ENCODE results near the gene ITGB4.
A peak's percentile ranks its signal among the peaks of the same experiment; 100 is the strongest.
"Not testable (repeated sequence)": the region's sequence is repeated elsewhere in the genome, so short reads cannot be mapped to it uniquely, and the experiment has no call there.

Gene ITGB4

DNA sequence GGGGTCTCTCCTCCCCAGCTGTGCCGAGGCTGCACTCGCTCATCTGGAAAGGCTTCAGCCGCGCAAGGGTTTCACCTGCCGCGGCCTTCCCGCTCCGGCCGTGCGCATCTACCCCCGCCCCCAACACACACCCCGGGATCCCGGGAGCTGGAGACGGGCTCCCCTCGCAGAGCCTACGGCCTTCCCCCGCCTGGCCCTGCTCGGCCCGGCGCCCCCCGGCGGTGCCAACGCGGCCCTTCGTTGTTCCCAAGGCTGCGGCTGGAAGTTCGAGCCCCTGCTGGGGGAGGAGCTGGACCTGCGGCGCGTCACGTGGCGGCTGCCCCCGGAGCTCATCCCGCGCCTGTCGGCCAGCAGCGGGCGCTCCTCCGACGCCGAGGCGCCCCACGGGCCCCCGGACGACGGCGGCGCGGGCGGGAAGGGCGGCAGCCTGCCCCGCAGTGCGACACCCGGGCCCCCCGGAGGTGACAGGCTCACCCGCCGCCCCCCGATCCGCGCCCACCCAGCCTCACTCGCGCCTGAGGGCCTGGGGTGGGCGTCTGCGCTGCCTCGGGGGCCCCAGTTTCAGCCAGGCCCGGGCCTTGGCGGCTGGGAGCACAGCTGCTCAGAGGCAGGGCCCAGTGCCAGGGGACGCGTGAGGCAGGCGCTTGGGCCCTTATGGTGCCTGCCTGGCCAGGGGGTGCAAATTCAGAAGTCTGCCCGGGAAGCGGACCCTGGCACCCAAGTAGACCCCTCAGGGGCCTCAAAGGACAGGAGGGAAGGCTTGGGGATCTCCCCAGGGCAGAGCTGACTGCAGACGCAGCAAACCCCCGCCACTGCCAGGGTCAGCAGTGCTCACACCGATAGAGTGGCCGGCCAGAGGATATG, 32.5 kb downstream of the ITGB4 start:
- peak; percentile 66 to 90 (median 79) for DNase-seq

DNA sequence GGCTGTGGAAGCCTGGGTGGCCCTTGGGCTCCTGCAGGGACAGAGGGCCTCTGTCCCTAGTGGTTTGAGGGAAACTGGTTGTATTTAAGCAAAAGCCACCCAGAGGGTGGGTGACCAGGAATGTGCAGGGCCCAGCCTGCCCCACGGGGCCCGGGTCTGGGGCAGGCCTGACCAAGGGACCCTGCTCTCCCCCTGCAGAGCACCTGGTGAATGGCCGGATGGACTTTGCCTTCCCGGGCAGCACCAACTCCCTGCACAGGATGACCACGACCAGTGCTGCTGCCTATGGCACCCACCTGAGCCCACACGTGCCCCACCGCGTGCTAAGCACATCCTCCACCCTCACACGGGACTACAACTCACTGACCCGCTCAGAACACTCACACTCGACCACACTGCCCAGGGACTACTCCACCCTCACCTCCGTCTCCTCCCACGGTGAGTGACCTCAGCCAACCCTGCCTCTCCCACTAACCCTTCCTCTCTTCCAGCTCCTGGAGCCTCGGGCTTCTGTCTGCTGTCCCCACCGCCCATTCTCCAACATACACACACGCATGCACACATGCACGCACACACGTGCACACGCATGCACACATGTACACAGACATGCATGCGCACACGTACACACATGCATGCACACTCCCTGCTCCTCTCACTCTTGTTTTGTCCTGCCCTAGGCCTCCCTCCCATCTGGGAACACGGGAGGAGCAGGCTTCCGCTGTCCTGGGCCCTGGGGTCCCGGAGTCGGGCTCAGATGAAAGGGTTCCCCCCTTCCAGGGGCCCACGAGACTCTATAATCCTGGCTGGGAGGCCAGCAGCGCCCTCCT, 33.3 kb downstream of the ITGB4 start:
- DNase-seq = peak in 3 of 4 experiments; percentile 58 to 72 (median 67)

DNA sequence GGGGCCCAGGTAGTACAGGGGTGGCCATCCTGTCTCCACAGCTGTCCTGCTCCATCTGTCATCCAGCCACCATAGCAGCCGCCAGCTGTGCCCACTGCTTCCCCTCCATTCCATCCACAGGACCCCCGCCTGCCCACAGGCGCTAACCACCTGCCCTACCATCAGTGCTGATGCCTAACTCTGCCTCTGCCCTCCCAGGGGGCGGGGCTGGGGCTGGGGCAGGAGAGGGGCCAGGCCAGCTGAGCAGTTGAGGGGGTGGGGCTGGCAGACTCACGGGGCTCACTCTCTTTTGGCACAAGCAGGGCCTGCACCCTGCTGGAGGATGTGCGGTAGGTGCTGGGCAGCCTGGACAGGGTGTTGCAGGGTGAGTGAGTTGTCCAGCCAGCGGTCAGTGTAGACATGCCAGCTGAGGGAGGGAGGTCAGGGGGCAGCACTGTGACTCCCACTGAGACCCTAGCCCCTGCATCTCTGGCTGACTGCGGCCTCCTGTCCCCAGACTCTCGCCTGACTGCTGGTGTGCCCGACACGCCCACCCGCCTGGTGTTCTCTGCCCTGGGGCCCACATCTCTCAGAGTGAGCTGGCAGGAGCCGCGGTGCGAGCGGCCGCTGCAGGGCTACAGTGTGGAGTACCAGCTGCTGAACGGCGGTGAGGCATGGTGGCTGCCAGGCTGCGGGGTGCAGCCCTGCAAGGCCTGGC, 34.1 kb downstream of the ITGB4 start:
- DNase-seq = peak in 1 of 4 experiments; percentile 45

DNA sequence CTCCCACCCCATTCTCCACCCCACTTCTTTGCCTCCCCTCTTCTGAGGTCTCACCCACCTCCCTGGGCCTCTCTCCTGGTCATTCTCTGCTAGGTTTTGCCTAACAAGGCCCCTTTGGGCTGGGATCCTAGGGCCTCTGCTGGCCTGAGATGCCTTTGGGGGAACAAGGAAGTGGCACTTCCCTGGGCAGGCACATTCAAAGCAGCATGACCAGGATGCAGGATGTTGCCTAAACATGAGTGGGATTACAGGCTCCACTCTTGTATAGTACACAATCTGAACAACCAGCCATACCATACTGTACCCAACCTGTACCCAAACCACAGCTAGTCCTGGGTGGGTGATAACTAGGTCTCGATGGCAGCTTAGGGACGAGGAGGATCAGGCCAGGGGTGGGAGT, 34.7 kb downstream of the ITGB4 start:
- DNase-seq = peak; percentile 68 to 85 (median 82)

DNA sequence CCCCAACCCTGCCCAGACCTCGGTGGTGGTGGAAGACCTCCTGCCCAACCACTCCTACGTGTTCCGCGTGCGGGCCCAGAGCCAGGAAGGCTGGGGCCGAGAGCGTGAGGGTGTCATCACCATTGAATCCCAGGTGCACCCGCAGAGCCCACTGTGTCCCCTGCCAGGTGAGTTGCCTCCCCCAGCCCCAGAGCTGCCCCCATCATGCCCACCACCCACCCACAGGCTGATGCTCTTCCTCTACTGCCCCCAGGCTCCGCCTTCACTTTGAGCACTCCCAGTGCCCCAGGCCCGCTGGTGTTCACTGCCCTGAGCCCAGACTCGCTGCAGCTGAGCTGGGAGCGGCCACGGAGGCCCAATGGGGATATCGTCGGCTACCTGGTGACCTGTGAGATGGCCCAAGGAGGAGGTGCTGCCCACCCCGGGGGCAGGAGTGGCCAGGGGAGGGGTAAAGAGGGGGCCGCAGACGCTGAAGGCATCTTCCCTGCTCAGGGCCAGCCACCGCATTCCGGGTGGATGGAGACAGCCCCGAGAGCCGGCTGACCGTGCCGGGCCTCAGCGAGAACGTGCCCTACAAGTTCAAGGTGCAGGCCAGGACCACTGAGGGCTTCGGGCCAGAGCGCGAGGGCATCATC, 35.3 kb downstream of the ITGB4 start:
- no peak for DNase-seq

DNA sequence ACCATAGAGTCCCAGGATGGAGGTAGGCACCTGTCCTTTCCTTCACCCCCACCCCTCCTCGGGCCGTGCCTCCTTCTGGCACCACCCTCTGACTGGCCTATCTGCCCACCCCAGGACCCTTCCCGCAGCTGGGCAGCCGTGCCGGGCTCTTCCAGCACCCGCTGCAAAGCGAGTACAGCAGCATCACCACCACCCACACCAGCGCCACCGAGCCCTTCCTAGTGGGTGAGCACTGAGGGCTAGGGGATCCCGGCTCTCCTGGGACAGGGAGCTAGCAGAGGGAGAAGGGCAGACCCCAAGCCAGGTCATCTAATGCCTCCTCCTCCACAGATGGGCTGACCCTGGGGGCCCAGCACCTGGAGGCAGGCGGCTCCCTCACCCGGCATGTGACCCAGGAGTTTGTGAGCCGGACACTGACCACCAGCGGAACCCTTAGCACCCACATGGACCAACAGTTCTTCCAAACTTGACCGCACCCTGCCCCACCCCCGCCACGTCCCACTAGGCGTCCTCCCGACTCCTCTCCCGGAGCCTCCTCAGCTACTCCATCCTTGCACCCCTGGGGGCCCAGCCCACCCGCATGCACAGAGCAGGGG, 35.9 kb downstream of the ITGB4 start:
- DNase-seq = no peak

DNA sequence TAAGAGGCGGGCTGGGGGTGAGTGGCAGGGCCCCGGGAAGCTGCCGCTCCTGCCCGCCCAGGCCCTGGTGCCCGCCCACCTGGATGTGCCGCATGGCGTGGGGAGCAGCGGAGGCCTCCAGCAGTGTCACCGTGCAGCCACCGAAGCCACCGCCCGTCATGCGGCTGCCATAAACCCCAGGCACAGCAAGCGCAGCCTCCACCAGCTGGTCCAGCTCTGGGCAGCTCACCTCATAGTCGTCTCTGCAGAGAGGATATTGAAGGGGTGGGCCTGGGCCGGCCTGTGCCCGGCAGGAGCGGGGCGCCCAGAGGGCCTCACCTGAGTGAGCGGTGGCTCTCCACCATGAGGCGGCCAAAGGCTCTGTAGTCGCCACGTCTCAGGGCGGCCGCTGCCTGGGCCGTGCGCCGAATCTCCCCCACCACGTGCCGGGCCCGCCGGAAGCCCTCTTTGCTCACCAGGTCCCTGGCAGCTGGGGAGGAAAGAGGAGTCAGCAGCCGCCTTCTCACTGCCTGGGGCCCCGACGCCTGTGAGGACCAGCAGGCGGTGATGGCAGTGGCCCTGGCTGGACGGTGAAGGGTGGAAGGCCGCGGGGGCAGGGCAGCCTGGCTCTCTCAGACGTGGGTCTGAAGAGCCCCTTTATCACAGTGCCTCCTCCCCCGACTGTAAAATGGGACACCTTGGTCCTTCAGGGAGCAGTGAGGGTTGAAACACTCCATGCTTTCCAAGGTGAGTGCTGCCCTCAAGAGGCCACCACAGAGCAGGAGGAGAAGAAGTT, 37.1 kb downstream of the ITGB4 start:
- no peak for DNase-seq

DNA sequence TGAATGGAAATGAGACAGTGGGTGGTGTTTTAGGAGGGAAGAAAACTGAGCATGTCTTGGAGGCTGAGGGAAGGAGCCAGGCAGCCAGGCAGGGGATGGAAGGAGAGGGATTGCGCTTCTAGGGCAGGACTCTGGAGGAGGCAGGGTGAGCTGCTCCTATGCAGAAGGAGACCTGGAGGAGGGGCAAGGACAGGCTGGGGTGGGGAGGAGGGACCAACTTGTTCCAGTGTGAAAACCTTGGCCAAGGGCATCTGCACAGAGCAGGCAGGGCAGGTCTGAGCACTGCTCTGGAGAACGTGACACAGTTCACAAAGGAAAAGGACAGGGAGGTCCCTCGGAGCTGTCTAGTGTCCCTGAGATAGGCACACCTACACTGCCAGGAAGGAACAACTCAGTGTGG, 38.2 kb downstream of the ITGB4 start:
- no peak for DNase-seq

DNA sequence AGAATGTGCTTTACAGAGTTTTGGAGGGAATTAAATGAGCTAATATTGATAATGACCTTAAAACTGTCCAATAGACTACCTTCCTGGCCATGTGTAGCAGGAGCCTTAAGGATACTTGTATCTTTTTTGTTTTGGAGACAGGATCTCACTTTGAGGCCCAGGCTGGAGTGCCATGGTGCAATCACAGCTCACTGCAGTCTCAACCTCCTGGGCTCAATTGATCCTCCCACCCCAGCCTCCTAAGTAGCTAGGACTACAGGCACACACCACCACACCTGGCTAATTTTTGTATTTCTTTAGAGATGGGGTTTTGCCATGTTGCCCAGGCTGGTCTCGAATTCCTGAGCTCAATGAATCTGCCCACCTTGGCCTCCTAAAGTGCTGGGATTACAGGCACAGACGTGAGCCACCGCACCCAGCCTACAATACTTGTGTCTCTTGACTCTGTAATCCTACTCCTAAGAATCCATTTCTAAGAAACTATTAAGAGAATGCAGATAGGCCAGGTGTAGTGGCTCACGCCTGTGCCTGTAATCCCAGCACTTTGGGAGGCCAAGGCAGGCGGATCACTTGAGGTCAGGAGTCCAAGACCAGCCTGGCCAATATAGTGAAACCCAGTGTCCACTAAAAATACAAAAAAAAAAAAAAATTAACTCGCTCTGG, 38.9 kb downstream of the ITGB4 start:
- DNase-seq = not testable (repeated sequence)

DNA sequence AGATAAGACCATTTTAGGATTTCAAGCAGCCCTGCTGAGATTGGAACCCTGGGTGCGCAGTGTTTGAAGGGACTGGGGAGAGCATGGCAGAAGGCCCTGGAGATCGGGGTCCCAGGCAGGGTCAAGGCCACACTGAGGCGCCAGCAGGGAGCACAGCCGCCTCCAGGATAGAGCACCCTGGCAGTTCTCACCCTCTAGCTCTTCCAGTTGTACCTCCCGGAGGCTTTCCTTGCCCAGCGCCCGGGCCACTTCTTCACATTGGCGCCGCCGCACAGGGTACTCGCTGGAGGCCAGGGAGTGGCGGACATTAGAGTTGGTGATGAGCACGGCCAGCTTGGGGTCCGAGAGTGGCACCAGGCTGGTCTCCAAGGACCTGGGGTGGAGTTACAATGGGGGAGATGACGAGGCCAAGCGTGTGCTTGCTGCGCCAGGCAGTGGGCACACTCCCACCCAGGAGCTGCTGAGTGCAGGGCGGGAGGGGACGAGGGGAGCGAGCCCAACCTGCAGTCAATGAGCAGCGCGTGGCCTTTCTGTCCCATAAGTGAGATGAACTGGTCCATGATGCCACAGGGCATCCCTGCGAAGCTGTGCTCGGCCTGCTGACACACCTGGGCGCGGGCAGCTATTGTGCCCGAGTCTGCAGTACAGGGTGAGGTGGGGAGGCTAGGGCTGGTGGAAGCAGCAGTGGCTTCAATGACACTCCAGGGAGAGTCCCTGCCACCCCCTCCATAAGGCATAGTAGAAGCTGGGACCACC, 41.4 kb downstream of the ITGB4 start:
- no peak for DNase-seq

DNA sequence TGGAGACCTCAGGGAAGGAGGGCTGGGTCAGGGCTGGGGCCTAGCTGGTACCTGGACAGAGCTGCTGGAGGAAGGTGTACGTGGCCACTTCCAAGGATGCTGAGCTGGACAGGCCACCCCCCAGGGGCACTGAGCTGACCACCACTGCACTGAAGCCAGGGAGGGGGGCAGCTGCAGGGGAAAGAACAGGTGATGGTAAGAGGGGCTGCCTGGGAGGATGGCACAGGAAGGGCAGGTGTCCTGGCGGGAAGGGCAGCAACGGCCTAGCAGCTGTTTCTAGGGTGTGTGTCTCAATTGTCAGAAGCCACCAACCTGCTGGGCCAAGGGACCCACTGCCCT, 42.0 kb downstream of the ITGB4 start:
- no peak for DNase-seq

DNA sequence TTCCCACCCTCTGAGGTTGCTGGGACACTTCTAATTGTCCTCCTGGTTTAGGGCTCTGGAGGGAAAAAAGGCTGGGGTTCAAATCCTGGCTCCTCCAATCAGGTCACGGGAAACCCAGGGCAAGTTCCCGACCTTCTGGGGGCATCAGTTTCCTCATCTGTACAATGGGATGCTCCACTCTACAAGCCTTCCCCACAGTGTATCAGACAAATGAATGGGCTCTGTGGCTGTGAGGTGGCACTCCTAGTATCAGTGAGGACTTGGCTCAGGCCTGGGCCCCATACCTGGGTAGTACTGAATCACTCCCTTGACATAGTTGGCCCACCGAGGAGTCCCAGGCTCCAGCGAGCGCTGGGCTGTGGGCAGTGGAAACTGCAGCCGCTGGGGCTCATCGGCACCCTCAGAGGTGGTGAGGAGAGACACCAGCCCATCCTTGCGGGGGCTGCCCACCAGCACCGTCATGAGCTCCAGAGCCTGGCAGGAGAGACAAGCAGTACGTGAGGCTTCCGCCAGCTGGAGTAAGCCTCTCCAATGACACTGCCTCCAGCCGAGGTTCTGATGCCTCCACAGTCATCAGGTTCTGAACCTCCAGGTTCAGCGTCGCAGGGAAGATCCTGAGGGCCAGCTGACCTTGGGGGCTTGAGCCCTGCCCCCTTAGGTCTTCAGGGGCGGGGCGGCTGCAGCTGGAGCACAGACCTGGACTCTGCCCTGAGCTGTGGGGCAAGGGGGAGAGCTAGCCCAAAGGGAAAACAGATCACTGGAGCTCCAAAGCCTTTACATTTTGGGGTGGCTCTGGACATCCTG, 42.6 kb downstream of the ITGB4 start:
- no peak for DNase-seq

DNA sequence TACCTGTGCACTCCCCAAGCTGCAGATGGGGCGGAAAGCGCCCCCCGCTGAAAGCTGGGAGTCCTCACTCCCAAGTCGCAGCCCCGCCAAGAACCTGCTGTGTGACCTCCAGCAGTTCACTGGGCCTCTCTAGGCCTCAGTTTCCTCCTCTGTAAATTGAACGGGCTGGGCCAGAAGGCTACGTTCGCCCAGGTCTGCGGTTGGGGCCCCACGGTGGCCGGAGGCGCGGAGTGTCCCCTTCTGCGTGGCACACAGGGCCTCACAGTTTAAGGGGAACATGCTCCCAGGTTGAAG, 43.1 kb downstream of the ITGB4 start:
- no peak for DNase-seq

DNA sequence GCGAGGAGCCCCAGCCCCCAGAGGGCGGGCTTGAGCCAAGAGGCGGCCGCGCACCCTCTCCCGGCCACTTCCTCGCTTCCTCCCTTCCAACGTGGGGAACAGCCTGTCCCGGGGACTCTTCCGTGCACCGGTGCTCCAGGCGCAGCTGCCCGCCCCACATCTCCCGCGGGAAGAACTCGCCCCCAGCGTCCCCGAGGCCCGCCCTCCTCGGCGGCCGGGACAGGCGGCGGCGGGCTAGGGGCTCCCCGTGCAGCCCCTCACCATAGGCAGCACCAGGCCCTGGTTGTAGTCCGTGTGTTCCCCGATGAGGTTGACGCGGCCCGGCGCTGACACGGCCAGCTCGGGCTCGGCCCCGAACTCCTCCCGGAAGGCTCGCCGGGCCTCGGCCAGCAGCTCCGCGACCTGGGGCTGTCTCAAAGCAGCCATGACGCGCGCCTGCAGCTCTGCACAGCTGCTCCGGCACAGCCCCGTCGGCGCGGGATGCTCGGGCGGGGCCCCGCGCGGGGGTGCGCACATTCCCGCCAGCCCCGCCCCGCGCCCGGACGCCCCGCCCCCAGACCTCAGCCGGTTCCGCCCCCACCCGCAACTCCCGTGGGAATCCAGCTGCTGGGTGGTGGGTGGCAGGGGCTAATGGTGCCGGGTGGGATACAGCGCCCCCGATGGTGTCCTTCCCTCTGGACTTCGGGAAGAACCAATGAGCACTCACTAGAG, 43.6 kb downstream of the ITGB4 start, which contains the start of gene GALK1:
GALK1 (minus strand) TSS at position 482 of the 711 bp plus-strand sequence; CDS start at position 426, 56 bp downstream.
- DNase-seq = peak; percentile 84 to 93 (median 90)

DNA sequence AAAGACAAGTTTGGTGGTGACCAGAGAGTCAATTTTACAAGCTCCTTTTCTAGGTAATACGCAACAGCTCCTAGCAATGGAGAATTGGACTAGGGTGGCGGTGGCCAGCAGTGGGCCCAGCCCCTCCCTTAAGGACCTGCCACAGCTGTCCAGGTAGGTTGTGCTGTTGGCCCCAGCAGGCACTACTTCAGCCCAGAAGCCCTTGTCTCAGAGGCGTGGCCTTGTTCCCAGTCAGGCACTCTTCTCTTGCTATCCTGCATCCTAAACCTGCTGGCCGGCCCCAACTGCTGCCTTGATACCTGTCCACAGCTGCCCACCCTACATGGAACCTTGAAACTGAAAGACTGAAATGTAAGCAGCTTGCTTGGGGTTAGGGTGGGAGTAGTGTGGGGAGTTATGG, 44.7 kb downstream of the ITGB4 start:
- DNase-seq = no peak

DNA sequence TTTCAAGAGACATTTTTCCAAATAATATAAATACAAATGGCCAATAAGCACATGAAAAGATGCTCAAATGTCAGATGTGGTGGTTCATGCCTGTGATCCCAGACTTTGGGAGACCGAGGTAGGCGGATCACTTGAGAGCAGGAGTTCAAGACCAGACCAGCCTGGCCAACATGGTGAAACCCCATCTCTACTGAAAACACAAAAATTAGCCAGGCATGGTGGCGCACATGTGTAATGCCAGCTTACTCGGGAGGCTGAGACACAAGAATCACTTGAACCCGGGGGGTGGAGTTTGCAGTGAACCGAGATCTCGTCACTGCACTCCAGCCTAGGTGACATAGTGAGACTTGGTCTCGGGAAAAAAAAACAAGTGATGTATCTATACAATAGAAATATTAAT, 46.6 kb downstream of the ITGB4 start:
- DNase-seq = no peak

DNA sequence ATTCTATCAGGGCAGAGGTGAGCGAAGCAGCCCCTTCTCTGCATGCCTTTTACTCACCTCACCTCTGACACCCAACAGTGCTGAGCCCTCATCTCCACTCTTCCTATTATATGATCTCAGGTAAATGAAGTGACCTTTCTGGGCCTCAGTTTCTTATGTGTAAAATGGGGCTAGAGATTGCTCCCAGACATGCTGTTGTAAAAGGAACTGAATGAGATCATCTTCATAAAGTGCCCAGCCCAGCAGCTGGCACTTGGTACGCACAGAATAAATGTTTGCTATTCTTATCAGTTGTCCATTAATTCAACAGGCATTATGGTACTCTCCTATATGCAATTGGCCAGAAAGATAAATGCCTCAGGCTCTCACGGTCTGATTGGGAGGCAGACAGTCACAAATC, 48.3 kb downstream of the ITGB4 start:
- DNase-seq = no peak

Data from suppressor macrophage (primary cell).